Measurements from ENCODE around the gene UNC5C.

DNA sequence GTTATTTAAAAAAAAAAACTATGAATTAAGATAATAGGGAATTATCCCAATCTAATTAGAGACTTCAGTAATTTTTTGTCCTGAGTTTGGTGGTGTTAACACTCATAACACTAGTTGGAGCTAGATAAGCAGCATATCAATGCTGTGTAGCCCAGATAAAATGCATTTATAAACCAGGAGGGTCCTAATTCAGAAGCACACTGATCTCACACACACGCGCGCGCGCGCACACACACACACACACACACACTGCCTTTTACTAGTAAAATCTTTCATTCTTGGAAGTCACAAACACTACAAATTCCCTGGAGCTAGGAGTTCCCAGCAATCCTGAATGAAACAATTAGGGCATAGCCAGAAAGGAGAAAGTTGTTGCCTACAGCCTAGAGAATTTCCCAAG is 3.2 kb downstream of the UNC5C start:
- TF ChIP-seq, protein P1, sequence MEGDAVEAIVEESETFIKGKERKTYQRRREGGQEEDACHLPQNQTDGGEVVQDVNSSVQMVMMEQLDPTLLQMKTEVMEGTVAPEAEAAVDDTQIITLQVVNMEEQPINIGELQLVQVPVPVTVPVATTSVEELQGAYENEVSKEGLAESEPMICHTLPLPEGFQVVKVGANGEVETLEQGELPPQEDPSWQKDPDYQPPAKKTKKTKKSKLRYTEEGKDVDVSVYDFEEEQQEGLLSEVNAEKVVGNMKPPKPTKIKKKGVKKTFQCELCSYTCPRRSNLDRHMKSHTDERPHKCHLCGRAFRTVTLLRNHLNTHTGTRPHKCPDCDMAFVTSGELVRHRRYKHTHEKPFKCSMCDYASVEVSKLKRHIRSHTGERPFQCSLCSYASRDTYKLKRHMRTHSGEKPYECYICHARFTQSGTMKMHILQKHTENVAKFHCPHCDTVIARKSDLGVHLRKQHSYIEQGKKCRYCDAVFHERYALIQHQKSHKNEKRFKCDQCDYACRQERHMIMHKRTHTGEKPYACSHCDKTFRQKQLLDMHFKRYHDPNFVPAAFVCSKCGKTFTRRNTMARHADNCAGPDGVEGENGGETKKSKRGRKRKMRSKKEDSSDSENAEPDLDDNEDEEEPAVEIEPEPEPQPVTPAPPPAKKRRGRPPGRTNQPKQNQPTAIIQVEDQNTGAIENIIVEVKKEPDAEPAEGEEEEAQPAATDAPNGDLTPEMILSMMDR (IDR thresholded peaks at IDR 0.05; ENCODE audit: control extremely low read depth in 1 of 3, insufficient read depth in 1 of 3, low read depth in 1 of 3, low read length in 3 of 3) = no peak
- TF ChIP-seq NRF1 (IDR thresholded peaks at IDR 0.05; ENCODE audit: low read depth, low read length) (no peak), SIRT6 (IDR thresholded peaks at IDR 0.05; ENCODE audit: low read length) (no peak), CBX5 (IDR thresholded peaks at IDR 0.05; ENCODE audit: low read depth, low read length) (no peak), RAD21 (IDR thresholded peaks at IDR 0.05 in 1 of 2, conservative IDR thresholded peaks at IDR 0.05 in 1 of 2; ENCODE audit: low read depth in 2 of 2, low read length in 2 of 2) (no peak), CEBPB (IDR thresholded peaks at IDR 0.05; ENCODE audit: low read depth, low read length) (no peak), RFX5 (IDR thresholded peaks at IDR 0.05; ENCODE audit: borderline replicate concordance, low read depth, low read length) (no peak), POLR2A (IDR thresholded peaks at IDR 0.05; ENCODE audit: control extremely low read depth in 1 of 2, low read depth in 2 of 2, low read length in 2 of 2) (no peak), EP300 (IDR thresholded peaks at IDR 0.05; ENCODE audit: borderline replicate concordance in 1 of 2, low read depth in 2 of 2, low read length in 2 of 2) (no peak)
- TF ChIP-seq, protein P2, sequence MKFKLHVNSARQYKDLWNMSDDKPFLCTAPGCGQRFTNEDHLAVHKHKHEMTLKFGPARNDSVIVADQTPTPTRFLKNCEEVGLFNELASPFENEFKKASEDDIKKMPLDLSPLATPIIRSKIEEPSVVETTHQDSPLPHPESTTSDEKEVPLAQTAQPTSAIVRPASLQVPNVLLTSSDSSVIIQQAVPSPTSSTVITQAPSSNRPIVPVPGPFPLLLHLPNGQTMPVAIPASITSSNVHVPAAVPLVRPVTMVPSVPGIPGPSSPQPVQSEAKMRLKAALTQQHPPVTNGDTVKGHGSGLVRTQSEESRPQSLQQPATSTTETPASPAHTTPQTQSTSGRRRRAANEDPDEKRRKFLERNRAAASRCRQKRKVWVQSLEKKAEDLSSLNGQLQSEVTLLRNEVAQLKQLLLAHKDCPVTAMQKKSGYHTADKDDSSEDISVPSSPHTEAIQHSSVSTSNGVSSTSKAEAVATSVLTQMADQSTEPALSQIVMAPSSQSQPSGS (IDR thresholded peaks at IDR 0.05; ENCODE audit: low read length) = no peak
- TF ChIP-seq, protein P3, sequence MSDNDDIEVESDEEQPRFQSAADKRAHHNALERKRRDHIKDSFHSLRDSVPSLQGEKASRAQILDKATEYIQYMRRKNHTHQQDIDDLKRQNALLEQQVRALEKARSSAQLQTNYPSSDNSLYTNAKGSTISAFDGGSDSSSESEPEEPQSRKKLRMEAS (IDR thresholded peaks at IDR 0.05) = no peak
